Right lung (tissue), 5 donors: ENCODE results near the gene UBE2E2. TPM values are rescaled to one million over a fixed set of nuclear protein-coding genes. Genes with fewer than 3 reads are reported as not detected.
A peak's percentile ranks its signal among the peaks of the same experiment; 100 is the strongest.

Experiments used
- DNase-seq, 2 donors: peaks; one replicate each; pipeline ENCODE4 v3.0.0-alpha.2; 2013
- polyA plus RNA-seq, 5 donors: library from polyadenylated mRNA; unstranded; fragments of 120-200 nt; gene quantifications; one replicate each; pipeline versions ENCODE4 v1.2.1 to v1.2.3, GENCODE V29; 2013; ENCODE audit warnings: inconsistent platforms in 1 of 5, low replicate concordance in 1 of 5; ENCODE audit not compliant: insufficient read length in 5 of 5, insufficient read depth in 1 of 5

The UBE2E2 gene
- polyA plus RNA-seq, 5 donors = 39.8 to 58.8 (median 52.1) TPM

DNA sequence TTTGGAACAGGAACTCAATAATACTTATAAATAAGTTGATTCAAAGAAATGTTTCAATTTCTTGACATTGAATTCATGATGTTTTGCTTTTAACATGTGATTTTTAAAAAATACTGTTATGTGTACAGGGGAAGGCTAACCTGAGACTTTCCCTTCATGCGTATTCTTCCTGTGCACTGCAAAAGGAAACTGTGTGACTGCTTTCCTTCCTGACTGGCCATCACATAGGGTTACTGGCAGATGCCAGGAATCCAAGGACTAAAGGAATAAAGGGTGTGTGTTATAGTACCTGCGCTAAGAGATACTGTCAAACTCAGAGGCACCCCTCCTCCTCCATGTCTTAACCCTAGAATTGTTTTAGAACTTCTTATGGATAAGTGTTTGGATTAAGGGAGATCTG lies 236.0 kb downstream of the UBE2E2 start:
- DNase-seq = no peak

DNA sequence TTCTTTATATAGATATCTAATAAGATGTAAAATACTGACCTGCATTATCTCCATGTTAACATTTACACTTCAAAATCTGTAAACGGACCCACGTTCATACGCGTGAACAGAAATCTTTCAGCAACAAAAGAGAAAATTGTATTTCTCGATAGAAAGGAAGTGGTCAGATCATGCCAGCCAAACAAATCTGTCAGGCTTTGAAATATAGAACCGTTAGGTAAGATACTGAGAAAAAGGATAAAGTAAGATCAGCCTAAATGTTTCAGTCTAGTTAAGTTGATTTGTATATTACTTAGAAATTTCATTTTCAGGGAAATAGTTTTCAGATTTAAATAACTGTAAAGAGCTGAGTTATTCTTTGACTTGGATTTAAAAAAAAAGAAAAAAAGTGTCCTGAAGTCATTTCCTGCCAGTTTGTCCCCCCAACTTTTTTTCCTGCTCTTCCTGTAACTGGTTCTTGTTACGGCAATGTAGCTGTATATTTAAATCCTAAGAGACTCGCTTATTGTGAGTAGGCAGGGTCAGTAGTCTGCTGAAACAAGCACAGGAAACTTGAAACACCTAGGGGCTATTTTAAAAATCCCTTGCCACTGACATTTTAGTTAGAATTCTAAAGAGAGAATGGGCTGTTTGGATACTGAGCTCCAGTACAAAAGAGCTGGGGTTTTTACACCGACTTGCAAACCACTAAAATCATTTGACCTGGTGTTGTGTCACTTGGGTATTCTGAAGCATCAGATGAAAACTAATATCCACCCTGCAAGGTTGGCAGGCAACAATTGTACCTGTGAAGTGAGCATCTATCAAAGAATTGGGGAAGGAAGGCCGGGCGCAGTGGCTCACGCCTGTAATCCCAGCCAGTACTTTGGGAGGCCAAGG lies 237.5 kb downstream of the UBE2E2 start:
- no peak for DNase-seq

DNA sequence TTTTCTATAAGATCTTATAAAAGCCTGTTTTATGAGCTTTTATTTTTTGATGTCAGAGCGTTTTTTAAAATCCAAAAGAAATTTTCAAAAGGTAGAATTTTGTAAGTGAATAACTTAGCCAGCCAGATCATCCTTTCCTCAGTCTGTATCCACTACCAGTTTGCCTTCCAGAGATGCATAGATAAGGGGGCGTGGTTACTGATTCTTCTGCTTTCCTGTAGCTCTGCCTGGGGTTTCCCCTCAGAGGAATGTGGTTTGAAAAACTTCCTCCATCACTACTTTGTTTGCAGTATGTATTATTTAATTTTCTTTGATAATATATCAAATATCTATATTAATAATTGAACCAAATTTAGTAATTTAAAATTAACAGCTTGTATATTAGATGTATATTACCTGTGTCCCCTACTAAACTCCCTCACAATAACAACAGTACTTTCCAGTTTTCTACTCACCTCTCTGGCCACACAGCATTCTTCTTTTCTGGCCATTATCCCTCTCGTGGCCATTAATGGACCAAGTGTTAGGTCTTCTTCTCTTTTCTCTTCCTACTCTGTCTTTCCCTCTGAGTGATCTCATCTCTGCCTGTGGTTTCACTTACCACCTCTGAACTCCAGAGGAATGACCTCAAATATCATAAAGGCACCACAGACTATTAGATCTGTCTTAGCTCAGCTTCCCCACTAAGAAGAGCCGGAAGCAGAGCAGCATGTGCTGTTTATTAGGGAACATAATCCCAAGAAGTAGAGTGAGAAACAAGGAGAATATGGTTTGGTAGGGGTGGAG lies 239.7 kb downstream of the UBE2E2 start:
- no peak for DNase-seq

DNA sequence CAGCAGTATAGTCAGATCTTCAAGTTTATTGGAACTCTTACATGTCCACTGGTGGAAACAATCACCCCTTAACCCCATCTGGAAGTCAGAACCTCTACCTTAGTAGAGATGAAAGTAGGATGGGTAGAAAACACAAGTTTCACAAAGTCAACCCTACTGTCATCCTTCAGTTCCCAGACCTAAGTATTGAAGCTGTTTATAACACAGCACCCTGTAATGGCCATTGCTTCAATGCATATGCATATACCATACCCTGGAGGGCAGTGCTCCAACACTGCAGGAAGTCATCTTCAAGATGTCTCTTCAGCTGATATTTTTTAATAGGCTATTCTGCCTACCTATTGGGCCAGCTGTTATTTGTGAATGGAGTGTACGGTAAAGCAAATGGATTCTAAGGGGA lies 241.3 kb downstream of the UBE2E2 start:
- no peak for DNase-seq

DNA sequence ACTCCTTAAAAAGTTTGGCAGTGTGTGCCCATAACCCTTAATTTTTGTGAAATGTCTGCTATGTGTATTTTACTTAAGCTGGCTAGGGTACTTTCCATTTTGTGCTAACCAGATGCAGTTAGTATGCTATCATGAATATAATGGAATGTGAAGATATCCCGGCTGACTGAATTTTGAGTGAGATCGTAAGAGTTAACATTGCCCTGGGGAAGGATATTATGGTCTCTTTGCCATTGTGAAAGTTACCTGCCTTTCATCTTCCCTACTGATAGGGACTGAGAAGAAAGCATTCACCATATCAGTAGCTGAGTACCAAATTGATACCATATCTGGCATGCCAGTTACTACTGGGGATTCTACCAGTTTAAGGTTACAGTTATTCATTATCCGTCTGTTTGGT lies 243.2 kb downstream of the UBE2E2 start:
- no peak for DNase-seq

DNA sequence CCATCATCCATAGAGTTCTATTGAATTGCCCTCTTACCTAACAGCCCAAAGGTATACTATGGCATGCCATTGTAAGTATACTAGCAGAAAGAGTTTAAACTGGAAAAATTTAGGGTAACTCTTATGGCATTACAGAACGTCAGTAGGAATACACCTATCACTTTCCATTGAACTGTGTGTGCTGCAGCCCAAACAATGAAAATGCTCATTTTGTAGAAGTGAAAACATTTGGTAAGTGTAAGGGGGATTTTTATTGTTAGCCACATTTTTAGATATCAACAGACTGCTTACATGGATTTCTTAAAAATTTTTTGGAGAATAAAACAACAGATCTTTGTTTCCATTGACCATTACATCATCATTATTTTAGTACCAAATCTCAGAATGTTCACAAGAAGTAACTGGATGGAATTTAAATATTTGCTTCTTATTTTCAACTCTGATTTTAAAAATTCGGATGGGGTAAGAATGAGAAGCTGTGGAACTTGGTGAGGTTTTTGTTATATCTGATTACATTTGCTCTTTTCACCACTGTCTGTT lies 245.9 kb downstream of the UBE2E2 start:
- no peak for DNase-seq

DNA sequence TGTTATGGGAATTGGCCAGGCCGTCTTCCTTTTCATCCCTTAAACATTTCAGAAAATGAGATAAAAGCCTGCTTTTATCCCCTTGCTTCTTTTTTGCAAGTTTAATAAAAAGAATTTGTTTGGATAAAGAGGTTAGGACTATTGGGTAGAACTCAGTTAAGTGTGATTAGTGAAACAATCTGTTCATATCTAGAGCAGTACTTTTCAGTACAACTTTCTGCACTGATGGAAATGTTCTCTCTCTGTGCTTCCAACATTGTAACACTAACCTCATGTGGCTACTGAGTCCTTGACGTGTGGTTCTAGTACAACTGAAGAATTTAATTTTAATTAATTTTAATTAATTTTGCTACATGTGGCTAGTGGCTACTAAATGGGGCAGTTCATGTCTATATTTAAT lies 246.9 kb downstream of the UBE2E2 start:
- DNase-seq = no peak

DNA sequence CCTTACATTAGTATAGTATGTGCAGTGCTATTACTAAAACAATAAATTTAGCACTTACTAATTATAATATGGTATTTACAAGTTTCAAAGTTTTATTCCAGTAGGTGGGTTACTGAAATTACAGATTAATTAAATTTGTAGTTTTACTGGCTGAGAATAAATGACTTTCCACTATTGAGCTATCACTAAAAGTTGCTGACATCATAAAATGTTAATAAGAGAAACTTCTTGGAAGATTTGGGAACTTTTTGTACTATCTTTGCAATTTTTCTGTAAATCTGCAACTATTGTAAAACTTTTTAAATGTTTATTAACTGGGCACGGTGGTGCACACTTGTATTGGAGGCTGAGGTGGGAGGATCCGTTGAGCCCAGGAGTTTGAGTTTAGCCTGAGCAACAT lies 247.7 kb downstream of the UBE2E2 start:
- no peak for DNase-seq

DNA sequence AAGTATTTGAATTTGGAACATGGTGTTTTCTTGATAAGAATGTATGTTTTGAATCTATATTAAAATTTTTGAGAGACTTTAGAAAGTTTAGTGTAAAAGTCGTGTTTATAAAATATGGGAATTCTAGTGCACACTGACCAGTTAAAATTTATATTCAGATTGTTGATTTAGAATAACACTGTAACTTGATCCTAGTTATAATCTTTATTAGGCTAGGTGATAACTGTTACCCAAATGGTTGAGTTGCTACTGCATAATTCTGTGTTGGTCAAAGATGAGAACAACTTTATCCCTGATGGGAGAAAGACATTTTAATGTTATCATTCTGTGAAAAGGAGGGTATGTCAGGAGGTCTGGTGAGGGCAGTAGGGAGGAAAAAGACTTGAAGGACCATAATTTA lies 249.3 kb downstream of the UBE2E2 start:
- DNase-seq = no peak

DNA sequence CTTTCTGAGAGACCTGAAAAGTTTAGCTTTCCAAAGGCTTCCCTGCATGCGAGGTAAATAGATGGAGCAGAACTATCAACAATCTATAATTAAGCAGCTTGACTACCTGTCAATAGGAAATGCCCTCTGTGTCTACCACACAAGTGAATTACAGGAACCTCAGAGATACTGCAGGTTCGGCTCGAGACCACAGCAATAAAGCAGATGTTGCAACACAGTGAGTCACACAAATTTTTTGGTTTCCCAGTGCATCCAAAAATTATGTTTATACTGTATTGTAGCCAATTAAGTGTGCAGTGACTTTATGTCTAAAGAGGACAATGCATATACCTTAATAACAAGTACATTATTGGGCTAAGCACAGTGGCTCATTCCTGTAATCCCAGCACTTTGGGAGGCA lies 252.0 kb downstream of the UBE2E2 start:
- DNase-seq = no peak

DNA sequence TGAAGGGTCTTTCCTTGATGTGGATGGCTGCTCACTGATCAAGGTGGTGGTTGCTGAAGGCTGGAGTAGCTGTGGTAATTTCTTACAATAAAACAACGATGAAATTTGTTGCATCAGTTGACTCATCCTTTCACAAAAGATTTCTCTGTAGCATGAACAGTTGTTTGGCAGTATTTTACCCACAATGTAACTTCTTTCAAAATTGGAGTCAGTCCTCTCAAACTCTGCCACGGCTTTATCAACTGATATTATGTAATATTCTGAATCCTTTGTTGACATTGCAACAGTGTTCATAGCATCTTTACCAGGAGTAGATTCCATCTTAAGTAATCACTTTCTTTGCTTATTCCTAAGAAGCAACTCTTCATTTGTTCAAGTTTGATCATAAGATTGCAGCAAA lies 252.6 kb downstream of the UBE2E2 start:
- no peak for DNase-seq

DNA sequence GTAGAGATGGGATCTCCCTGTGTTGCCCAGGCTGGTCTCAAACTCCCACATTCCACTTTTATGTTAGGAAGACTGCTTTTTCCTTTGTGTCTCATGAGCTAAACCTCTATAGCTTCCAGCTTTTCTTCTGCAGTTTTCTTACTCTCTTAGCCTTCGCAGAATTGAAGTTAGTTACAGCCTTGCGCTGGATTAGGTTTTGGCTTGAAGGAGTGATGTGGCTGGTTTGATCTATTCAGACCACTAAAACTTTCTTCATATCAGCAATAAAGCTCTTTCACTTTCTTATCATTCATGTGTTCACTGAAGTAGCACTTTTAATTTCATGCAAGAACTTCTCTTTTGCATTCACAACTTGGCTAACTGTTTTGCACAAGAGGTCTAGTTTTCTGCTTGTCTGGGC lies 254.6 kb downstream of the UBE2E2 start:
- no peak for DNase-seq

DNA sequence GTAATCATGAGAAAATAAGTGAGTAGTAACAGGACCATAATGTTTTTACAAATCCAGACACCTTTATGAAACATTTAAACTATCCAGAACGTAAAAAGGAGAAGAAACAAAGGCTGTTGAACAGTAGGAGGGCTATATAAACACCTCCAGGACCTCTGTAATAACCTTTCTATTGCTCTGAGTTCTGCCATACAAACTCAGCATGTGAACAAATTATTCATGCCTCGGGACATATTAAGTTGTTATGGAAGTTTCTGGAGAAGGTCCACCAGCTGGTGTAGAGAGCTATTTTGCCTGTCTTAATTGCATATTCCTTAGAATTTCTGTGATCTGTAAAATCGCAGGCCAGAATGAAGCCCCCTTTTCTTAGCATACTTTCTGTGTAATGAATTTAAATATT lies 256.3 kb downstream of the UBE2E2 start:
- DNase-seq = no peak

DNA sequence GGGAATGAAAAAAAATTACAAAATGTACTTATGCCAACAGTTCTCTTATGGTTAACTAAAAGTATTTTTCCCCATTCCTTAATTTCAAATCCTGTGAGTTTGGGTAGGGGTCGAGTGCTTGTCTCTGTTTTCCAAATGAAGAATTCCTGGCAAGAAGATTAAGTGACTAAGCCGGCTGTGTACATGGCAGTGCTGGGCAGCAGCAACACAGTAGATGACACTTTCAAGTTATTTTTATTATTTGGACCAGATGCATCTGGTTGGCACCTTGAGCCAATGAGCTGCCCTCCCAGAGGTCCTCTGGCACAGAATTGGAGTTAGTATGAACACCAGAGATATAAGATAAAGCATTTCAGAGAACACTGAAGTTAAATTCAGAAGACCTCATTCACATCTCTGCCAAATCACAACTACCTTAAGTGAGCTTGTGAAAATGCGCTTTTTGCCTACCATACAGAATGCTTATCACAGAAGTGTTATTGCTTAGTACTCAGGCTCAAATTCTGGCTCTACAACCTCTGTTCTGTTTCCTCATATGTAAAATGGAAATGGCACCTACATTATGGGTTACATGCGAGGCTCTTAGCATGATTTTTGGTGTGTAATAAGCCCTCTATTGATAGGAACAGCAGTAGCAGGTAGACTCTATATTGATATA lies 256.9 kb downstream of the UBE2E2 start:
- no peak for DNase-seq

DNA sequence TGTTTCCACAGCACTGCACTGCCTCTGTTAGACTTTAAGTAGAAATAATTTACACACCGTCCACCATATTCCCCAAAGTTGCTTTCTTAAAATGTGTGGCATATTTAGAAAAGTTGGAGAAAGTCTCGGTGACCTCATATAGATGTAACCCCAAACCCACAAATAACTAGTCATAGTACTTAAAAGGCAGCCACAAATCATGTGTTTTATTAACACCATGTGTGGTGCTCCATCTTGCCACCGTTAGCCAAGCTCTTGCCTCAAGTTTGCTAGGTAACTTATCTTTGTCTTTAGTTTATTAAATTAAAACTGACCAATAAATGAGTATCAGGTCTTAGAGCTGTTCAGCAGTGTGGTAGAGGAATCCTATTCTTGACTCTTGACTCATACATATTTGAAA lies 257.9 kb downstream of the UBE2E2 start:
- DNase-seq = no peak

DNA sequence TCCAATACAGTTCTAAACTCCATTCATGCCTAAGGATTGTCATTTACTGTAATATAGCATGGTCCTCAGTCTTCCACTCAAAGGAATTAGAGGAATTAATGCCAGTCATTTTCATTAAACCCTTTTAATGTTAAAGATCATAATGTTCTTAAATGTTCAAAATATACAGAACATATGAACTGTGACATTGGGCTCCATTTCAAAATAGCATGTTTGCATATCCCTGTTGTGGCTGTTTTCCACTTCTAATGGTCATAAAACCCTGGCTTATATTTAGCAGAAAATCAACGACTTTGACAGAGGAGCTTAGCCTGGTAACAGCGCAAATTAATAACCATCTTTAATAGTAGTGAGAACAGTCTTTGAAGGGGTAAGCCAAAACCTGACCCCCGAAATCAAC lies 260.7 kb downstream of the UBE2E2 start:
- DNase-seq = peak; percentile 40 to 56

DNA sequence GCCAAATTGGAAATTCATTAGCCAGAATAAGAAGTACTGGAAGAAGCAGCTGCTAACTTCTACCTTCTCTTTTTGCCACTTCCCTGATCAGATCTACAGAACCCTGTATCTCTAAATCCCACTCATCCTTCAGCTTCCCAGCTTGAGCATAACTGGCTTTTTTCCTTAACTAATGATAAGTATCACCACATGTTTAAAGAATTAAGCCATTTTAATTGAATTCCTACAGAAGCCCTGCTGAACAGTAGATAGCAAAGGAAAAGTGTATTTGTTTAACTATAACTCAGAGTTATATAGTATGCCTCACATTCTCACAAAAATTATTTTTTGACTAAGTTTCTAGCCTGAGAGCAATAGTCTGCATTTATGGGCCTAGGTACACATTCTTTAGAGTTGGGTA lies 262.4 kb downstream of the UBE2E2 start:
- no peak for DNase-seq

DNA sequence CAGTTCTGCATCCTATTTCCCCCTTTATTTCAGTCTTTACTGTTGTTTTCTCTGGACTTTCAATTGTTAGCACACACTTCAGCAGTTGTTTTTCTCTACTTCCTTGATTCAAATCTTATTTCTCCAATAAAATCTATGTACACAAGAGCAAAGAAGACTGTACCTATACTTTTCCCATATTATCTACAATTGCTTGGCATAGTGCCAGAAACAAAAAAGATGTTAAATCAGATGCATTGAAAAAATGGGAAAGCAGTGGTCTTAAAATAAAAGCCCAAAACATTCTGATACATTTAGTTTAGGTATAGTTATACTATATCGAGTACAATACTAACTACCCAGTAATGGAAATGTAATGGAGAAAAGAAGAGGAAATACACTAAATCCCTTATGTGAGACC lies 265.1 kb downstream of the UBE2E2 start:
- no peak for DNase-seq

DNA sequence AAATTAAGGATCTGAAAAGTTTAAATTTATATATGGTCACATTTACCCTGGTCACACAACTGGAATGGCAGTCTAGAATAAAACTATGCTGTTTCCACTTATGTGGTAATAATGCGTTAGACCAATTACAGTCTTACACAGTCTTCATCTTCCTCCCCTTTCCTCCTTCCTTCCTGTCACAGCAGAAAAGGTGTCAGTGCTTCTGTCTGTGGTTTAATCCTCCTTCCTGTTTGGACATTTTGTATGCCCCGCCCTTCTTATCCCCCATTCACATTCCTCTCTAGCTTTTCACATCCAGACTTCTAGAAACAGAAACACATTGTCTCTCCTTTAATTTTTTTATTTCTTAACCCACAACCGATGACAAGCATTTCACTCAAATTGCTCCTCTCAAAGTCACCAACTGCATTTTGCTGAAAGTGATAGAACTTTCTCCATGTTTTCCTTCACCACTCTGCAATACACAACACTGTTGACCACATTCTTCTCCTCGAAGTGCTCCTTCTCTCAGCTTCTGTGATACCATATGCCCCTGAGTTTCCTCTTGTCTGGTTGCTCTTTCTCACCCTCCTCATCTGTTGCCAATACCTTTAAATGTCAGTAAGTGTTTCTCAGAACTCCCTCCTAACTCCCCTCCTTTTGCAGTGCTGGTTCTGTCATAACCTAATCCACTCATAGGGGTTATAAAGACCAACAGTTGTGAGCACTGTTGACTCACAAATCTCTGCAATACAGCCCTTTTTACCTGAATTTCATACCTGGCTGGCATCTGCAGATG lies 271.6 kb downstream of the UBE2E2 start:
- DNase-seq = no peak

DNA sequence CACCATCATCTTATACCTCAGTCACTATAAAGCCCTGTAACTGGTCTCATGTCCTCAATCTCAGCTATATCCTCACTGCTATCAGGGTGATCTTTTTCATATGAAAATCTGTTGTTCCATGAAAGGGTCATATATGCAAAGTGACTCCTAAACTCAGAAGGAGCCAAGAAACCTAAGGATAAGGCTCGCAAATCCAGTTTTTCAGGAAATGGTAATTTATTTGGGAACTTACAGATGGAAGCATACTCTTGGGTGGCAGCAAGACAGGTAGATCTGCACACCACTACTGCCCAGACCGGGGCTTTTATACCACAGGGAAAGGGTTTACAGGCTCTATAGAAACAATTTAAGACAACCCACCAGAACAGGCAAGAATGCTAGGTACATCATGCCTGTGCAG lies 272.3 kb downstream of the UBE2E2 start:
- DNase-seq = no peak

DNA sequence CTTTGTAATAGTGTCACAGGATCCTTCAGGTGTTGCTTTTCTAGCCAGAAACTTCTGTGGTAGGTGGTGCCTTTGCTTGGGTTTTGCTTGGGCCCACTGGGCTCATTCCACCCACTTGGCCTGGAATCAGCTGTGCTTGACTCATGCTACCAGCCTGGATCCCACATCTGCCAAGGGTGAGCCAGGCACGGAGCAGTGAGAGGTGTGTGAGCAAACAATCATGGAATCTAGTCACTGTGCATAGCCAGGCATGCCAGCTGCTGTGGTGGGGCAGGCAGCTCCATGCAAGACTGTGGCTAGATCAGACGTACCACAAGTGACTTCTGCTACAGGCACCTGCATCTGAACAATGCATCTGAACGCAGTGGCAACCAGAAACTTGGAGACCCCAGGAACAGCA lies 275.9 kb downstream of the UBE2E2 start:
- no peak for DNase-seq
